SHP77 (cell line): ENCODE results near the gene PRSS21.

Source experiments
- DNase-seq, 2 experiments: peaks; one replicate each; lab custom pipeline; 2025; lab: John Stamatoyannopoulos, UW

The PRSS21 gene

DNA sequence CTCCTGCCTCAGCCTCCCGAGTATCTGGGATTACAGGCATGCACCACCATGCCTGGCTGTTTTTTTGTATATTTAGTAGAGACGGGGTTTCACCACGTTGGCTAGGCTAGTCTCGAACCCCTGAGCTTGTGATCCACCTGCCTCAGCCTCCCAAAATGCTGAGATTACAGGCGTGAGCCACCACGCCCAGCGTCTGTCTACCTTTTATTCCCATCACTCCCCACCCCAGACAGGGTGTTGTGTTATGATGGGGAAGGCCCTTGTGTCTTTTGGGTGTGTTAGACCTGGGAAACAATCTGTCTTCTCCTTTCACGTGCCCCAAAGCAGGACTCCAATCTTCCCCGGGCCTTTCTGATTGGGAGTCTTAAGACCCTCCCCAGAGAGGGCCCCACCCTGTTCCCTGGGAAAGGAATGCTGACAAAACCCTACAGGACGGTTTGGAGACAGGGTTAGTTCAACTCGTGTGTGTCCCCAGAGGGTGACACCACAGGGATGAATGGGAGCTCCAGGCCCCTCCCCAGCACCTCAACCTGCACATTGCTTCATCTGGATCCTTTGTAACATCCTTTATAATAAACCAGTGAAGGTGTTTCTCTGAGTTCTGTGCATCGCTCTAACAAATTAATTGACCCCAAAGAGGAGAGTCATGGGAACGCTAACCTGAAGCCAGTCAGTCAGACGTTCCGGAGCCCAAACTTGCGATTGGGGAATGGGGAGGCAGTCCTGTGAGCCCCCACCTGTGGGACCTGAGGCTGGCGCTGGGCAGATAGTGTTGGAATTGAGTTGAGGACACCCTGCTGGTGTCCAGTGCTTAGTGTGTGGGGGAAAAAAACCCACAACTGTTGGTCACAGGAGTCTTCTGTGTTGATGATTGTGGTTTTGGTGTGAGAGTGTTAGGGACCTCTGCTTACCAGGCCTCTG lies 36.8 kb upstream of the PRSS21 start:
- no peak for DNase-seq

DNA sequence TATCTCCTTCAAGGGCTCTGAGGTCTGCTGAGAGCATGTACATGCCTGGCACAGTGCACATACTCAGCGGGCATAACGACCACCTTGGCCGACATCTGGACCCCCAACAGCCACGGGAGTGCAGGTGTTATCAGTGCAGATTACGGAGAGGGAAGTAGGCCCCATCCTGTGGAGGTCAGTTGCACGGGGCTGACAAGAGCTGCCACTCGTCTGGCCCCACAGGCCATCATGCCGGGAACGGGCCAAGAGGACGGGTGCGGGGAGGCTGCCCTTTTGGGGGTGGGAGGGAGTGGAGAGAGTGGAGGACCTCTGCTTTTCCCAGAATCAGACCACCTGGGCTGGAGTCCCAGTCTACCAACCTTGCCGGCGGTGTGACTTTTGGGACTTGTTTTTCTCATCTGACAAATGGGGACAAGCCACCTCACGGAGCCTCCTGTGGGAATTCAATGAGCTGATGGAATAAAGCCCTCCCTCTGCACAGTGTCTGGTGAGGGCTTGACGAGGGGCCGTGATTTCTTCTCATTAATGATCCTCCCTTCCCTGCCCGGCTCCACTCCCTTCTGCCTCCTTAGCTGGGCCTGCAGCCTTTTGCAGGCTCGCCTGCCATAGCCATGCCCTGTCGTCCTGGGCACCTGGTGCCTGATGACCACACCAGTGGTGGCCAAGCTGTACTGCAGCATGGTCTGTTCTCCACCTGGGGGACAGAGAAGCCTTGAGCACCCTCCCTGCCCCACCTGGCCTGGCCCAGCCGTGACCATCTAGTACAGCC lies 34.3 kb upstream of the PRSS21 start:
- DNase-seq = peak in 1 of 2 experiments; percentile 16

DNA sequence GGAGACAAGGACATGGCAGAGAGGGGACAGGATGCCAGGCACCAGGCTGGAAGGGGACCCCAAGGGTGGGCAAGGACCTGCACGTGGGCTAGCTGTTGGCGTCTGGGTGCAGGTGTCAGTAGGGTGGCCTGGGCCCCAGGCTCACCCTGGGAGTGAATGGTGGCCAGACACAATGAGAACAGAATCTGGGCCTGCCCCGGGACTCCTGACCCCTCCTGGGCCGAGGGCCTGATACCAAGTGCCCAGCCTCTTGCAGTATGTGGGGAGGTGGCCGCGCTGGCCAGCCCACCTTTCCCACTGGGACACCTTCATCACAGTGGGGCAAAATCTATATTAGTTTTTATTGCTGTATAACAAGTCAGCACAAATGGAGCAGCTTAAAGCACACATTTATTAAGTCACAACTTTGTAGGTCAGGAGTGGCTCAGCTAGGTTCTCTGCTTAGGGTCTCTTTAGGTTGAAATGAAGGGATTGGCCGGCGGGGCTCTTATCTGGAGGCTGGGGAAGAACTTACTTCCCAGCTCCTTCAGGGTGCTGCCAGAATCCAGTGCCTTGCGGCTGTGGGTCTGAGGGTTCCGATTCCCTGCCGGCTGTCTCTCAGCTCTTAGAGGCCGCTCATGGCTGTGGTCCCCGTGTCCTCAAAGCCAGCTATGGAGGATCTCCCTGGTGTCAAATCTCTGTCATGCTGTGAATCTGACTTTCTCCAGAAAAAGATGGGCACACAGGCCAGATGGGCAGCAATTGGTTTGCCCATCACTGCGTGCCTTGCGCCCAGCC lies 33.3 kb upstream of the PRSS21 start:
- DNase-seq = no peak

- DNase-seq = no peak
These were observed 32.5 kb upstream of the PRSS21 start for GRCh38 chr16:2784358-2785100.

DNA sequence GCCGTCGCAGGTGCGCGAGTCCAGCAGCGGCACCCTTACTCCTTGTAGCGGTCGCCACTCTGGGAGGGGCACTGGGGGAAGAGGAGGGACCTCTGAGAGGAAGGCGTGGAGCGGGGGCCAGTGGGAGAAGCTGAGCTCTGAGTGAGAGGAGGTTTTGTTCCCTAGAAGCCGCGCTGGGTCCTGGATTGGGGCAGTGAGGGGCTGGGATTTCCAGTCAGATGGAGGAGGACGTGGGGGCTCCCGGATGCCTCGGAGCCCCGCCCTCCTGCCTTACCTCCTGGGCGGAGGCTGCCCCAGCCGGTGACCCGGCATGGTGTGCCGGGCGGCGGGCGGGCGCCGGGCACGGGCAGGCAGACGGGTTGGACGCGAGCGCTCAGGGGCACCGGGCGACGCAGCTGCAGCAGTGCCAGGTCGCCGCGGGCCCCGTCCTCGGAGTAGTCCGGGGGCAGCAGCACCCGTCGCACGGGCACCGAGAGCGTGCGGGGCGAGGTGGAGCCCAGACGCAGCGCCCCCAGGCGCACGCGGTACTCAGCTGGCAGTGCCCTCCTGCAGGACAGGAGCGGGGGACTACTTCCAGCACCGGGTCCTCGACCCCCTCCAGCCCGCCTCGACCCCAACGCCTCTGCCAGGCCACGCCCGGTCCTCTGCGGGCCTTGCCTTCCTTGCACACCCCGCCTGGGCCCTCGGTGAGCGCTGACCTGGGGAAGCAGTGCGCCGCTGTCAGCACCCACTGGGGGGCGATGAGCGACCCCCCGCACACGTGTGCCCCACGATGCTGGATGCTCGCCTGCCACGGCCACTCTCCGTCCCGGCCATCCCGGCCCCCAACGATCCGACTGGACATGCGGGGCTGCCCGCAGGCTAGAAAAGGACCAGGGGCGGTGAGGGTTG lies 31.7 kb upstream of the PRSS21 start:
- DNase-seq = no peak

- no peak for DNase-seq
These were observed 30.8 kb upstream of the PRSS21 start for GRCh38 chr16:2786061-2786825.

DNA sequence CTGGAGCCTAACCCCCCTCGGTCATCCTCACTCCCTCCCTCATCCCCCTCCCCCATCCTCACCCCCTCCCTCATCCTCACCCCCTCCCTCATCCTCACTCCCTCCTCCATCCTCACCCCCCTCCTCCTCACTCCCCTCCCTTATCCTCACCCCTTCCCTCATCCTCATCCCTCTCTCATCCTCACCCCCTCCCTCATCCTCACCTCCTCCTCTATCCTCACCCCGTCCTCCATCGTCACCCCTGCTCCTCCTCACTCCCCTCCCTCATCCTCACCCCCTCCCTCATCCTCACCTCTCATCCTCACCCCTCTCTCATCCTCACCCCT lies 30.2 kb upstream of the PRSS21 start:
- no peak for DNase-seq

DNA sequence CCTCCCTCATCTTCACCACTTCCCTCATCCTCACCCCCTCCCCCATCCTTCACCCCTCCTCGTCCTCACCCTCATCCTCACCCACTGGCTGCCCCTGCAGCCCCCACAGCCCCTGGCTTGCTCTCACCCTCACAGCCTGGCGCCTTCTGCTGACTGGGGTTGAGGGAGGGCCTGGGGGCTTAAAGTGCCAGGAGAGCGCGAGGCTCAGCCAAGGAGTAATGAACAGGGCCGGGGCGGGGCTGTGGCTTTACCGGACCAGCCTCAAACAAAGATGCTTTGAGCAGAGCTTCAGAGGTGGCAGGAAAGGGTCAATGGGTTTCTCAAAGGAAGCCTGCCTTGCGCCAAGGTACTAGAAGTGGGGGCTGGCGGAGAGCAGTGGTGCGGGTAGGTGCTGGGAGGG lies 29.6 kb upstream of the PRSS21 start, which contains the start of gene PRSS33:
Gene PRSS33, minus strand, starts transcription at position 155 of the 400 bp plus-strand sequence. CDS start 1,013 bp downstream, outside the sequence.
- no peak for DNase-seq

DNA sequence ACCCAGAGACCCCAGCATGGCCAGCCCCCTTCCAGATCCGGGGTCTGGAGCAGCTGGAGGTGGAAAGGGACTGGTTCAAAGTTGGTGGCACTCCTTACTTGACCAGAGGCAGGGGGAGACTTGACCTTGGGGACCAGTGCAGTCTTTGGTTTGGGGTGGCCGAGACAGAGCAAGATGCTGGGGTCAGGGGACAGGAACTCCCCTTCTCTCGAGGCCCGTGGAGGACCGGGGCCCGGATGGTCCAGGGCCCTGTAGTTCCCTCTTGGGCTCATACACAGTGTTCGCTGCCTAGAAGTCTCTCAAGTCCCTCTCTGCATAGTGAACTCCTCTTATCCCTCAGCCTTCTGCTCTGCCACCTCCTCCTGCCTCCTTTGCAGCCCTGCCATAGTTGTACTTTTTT lies 29.1 kb upstream of the PRSS21 start:
- no peak for DNase-seq

DNA sequence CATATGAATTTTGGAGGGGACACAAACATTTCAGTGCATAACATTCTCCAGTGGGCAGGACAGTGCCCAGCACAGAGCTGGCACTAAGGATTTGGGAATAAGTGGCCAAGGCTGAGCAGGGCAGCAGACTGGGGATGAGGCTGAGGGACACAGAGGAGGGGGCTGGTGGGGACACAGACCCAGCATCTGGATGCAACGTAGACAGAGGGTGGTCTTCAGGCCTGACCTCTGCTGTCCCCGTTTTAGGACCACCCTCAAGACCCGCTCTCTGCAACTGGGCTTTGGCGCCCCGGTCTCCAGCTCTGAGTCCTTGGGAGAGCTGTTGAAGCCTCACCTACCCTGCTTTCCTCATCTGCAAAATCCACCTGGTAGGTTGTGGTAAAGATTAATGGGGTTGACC lies 26.4 kb upstream of the PRSS21 start:
- no peak for DNase-seq

DNA sequence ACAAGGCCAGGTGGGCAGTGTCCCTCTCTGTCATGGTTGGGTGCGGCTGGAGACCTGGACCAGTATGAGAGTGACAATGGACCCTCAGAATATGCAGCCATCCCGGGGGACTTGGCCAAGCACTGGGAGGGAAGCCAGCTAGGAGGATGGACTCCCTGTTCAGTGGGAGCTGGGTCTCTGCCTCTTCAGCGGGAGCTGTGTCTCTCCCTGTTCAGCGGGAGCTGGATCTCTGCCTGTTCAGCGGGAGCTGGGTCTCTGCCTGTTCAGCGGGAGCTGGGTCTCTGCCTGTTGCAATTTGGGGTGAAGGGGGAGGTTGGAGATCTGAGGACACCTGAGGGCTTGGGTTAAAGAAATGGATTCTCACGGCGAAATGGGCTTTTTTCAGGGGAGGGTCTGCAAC lies 25.9 kb upstream of the PRSS21 start:
- DNase-seq = no peak

DNA sequence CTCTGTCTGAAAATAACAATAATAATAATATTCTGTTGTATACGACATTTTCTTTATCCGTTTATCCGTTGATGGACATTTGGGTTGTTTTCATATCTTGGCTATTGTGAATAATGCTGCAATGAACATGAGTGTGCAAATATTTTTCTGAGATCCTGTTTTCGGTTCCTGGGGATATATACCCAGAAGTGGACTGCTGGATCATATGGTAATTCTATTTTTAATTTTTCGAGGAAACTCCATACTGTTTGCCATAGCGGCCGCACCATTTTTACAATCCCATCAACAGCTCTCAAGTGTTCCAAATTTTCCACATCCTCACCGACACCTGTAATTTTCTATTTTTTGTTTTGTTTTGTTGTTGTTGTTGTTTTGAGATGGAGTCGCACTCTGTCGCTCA lies 24.1 kb upstream of the PRSS21 start:
- DNase-seq = no peak

DNA sequence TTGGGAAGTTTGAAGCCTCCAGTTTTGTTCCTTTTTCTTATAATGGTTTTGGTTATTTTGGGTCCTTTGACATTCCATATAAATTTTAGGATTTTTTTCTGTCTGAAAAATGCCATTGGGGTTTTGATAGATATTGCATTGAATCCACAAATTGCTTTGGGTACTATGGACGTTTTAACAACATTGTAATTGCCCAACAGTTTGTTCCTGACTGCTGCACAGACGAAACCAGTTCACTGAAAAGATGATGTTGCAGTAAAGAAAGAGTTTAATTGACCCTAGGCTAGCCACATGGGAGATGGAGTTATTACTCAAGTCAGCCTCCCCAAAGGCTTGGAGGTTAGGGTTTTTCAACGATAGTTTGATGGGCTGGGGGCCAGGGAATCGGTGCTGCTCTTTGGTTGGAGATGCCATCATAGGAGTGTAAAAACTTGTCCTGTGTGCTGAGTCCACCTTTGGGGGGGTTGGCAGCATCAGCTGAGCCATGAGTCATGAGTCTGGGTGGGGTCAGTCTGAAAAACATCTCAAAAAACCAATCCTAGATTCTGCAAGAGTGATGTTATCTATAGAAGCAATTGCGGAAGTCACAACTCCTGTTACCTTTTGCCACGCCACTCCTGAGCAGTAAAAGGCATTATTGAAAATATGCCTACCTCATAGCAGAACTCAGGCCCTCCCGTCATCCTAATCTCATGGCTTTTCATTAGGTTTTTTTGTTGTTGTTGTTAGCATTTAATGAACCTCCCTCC lies 21.5 kb upstream of the PRSS21 start:
- no peak for DNase-seq

DNA sequence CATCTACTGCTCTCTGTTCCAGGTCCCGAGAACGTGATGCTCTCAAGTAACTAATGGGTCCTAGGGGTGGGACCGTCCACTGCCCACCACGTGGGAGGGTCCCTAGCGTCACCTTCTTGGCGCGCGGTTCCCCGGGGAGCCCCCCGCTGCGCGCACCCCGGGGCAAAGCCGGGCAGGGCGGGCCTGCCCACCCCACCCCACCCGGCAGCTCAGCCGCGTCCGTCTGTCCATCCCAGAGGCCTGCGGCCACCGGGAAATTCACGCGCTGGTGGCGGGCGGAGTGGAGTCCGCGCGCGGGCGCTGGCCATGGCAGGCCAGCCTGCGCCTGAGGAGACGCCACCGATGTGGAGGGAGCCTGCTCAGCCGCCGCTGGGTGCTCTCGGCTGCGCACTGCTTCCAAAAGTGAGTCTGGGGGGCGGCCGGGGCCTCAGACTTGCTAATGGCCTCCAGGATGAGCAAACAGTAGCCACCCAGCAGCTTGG lies 18.3 kb upstream of the PRSS21 start:
- no peak for DNase-seq

DNA sequence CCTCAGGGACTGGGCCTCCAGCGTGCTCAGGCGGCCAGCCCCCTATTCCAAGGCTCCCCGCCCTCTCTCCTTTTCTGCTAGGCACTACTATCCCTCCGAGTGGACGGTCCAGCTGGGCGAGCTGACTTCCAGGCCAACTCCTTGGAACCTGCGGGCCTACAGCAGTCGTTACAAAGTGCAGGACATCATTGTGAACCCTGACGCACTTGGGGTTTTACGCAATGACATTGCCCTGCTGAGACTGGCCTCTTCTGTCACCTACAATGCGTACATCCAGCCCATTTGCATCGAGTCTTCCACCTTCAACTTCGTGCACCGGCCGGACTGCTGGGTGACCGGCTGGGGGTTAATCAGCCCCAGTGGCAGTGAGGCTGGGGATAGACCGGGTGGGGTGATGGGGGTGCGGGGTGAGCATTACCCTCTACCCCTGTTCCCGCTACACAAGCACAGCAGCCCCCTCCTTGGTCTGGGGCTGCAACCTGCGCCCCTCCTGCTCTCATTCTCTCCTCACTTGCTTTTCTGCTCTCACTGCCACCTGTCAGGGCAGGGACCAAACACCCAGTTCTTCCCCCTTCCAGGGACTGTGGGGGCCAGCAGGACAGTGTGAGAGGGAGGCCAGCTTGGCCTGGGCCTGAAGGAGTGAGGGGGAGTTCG lies 17.7 kb upstream of the PRSS21 start:
- no peak for DNase-seq

GRCh38 chr16:2799859-2800226 lies 17.2 kb upstream of the PRSS21 start:
- peak; percentile 74 to 75 for DNase-seq

GRCh38 chr16:2803545-2804195 lies 13.4 kb upstream of the PRSS21 start:
- no peak for DNase-seq

- no peak for DNase-seq
These were observed 12.3 kb upstream of the PRSS21 start for GRCh38 chr16:2804728-2805127.
